Activated CD4-positive, alpha-beta T cell treated with anti-CD3 and anti-CD28 coated beads, Interleukin-2, amount 10 ng/mL, durations not matched to agents 24 days and 14 days (primary cell): Measurements from ENCODE around the gene PLXDC1. TPM values are rescaled to one million over a fixed set of nuclear protein-coding genes. Genes with fewer than 3 reads are reported as not detected.
A peak's percentile ranks its signal among the peaks of the same experiment; 100 is the strongest.
"Not testable (repeated sequence)": the region's sequence is repeated elsewhere in the genome, so short reads cannot be mapped to it uniquely, and the experiment has no call there.

ENCODE experiments used
- DNase-seq: peaks from one replicate; pipeline ENCODE4 v3.0.0; 2022
- H3K27ac Mint-ChIP-seq: one replicate; pipeline ENCODE4 v1.8.0; 2022; ENCODE audit warnings: mild to moderate bottlenecking, mixed read lengths
- H3K27me3 Mint-ChIP-seq: one replicate; pipeline ENCODE4 v1.8.0; 2022; ENCODE audit warnings: mixed read lengths
- H3K36me3 Mint-ChIP-seq: one replicate; pipeline ENCODE4 v1.8.0; 2022; ENCODE audit warnings: low read depth, mild to moderate bottlenecking, mixed read lengths
- H3K4me1 Mint-ChIP-seq: one replicate; pipeline ENCODE4 v1.8.0; 2021; ENCODE audit warnings: mixed read lengths
- H3K4me3 Mint-ChIP-seq: one replicate; pipeline ENCODE4 v1.8.0; 2022; ENCODE audit warnings: mild to moderate bottlenecking, moderate library complexity, mixed read lengths
- H3K9me3 Mint-ChIP-seq: one replicate; pipeline ENCODE4 v1.8.0; 2021; ENCODE audit warnings: mixed read lengths
- intact Hi-C: fragments of 100-400 bp; cut with micrococcal nuclease; formaldehyde crosslinking; loops from one replicate; pipeline ENCODE4 v1.15.1; 2023
- total RNA-seq: library from RNA; stranded (reverse); gene quantifications from 2 replicates; pipeline ENCODE4 v1.2.3, GENCODE V29; 2022

PLXDC1 gene
- total RNA-seq, 1 donor from 2014 or later, result 0.16 TPM

DNA sequence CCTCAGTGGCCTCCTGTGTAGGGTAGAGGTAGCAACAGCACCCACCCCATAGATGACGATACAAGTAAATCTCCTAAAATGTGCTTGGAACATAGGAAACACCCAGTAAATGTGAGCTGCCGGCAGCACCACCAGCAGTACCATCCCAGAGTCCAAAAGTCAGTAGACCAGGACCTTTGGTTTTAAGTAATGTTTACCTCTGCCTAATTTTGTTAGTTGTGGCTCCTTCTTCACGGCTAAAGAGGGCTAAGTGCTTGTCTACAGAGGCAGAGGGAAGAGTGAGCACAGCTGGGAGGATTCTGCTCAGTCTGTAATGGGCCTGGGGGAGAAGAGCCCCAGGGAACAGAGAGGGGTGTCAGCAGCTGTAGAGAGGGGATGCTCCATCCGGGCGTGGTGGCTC lies 92.9 kb downstream of the PLXDC1 start:
- H3K4me1 Mint-ChIP-seq, result peaks cover 25% of the 10 kb centered on the region
- H3K4me3 Mint-ChIP-seq, result no peak overlapping the region
- no peak for DNase-seq
- no peak overlapping the region for H3K27ac Mint-ChIP-seq
- no peaks in the 10 kb centered on the region for H3K36me3 Mint-ChIP-seq
- intact Hi-C loops, result no loop called here
- H3K27me3 Mint-ChIP-seq, result peaks cover 8% of the 10 kb centered on the region
- no peaks in the 10 kb centered on the region for H3K9me3 Mint-ChIP-seq

GRCh38 chr17:39057701-39058206 lies 93.7 kb downstream of the PLXDC1 start:
- no peak for DNase-seq
- peaks cover 11% of the 10 kb centered on the region for H3K27me3 Mint-ChIP-seq
- H3K4me3 Mint-ChIP-seq, result peak overlapping the region; percentile 80
- intact Hi-C loops, result loop anchor here (2.0 kb wide), 1 partner anchor 95 kb away; no protein-coding TSS in a partner anchor
- peak overlapping the region; percentile 53 for H3K27ac Mint-ChIP-seq
- H3K36me3 Mint-ChIP-seq, result no peaks in the 10 kb centered on the region
- H3K9me3 Mint-ChIP-seq, result no peaks in the 10 kb centered on the region
- H3K4me1 Mint-ChIP-seq, result peaks cover 18% of the 10 kb centered on the region

- no peaks in the 10 kb centered on the region for H3K36me3 Mint-ChIP-seq
- H3K4me3 Mint-ChIP-seq, result no peak overlapping the region
Measured at GRCh38 chr17:39054111-39054645, 97.3 kb downstream of the PLXDC1 start.

DNA sequence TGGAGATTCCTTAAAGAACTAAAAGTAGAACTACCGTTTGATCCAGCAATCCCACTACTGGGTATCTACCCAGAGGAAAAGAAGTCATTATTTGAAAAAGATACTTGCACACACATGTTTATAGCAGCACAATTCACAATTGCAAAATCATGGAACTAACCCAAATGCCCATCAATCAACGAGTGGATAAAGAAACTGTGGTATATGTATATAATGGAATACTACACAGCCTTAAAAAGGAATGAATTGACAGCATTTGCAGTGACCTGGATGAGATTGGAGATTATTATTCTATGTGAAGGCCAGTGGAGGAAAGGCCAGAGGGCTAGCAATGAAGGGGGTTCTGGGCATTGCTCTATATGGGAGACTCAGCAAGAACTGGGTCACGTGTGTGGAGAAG lies 99.0 kb downstream of the PLXDC1 start:
- H3K36me3 Mint-ChIP-seq, DNase-seq, H3K4me3 Mint-ChIP-seq, H3K27ac Mint-ChIP-seq, H3K4me1 Mint-ChIP-seq, intact Hi-C loops: not testable (repeated sequence)
- H3K27me3 Mint-ChIP-seq, result peaks cover 19% of the 10 kb centered on the region
- peaks cover 13% of the 10 kb centered on the region for H3K9me3 Mint-ChIP-seq

More at GRCh38 chr17:39054111-39054645, 97.3 kb downstream of the PLXDC1 start:
- DNase-seq, result no peak
- Mint-ChIP-seq H3K27ac (no peak overlapping the region), H3K4me1 (peaks cover 17% of the 10 kb centered on the region), H3K27me3 (peaks cover 19% of the 10 kb centered on the region), H3K9me3 (peaks cover 9% of the 10 kb centered on the region)
- intact Hi-C loops, result no loop called here

DNA sequence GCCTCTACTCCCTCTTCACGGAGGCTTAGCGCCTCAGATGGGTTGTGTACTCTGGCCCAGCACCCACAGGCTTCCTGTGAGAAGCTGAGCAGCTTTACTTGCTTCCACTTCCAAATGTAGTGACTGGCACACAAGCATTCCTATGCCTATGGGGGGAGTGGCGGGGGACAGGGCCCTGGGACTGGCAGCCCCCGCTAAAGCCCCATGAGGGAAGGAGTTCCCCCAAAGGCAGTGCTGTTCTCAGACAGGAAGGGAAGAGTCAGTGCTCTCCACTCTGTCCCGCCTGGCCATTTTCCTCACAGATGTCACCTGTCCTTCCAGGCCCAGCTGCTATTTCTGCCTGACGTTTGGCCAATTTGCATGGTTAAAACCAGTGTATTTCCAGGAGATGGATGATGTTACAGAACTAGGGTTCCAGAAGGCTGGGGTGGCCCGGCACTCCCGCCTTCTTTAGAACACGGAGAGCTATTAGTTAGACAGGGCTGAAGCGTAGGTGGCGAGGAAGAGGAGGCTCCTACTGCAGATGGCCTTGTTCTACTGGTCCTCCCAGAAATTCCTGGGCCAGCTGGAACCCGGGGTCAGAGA lies 100.3 kb downstream of the PLXDC1 start:
- Mint-ChIP-seq H3K4me3 (no peak overlapping the region), H3K27ac (no peak overlapping the region), H3K36me3 (peaks cover 13% of the 10 kb centered on the region), H3K27me3 (peaks cover 19% of the 10 kb centered on the region), H3K4me1 (no peaks in the 10 kb centered on the region), H3K9me3 (peaks cover 17% of the 10 kb centered on the region)
- no peak for DNase-seq
- intact Hi-C loops, result no loop called here

- Mint-ChIP-seq H3K9me3 (peaks cover 17% of the 10 kb centered on the region), H3K4me3 (no peak overlapping the region)
Measured at GRCh38 chr17:39045948-39046679, 105.3 kb downstream of the PLXDC1 start.

DNA sequence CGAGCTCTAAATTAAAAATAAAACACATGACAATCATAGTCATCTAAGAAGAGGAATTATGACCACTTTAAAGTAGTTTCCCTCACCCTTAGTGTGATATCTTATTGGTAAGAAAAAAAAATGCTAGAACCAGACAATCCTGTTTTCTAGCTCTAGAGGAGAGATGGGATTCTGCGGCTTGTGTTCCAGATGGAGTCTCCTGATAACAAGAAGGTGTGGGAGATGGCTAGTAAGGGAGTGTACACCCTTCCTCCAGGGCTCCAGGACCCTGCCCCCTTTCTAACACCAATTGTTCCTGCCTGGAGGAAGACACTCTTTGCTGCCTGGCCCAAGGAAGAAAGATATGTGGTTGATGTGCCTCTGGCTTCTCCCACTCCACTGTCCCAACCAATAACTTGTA lies 115.4 kb downstream of the PLXDC1 start:
- no peaks in the 10 kb centered on the region for H3K36me3 Mint-ChIP-seq
- H3K9me3 Mint-ChIP-seq, result no peaks in the 10 kb centered on the region
- no peaks in the 10 kb centered on the region for H3K4me1 Mint-ChIP-seq
- peaks cover 32% of the 10 kb centered on the region for H3K27me3 Mint-ChIP-seq
- intact Hi-C loops, result no loop called here
- no peak for DNase-seq
- H3K27ac Mint-ChIP-seq, result no peak overlapping the region
- no peak overlapping the region for H3K4me3 Mint-ChIP-seq

More at GRCh38 chr17:39045948-39046679, 105.3 kb downstream of the PLXDC1 start:
- Mint-ChIP-seq H3K36me3 (peaks cover 22% of the 10 kb centered on the region), H3K4me1 (no peaks in the 10 kb centered on the region), H3K27ac (peak overlapping the region; percentile 51), H3K27me3 (peaks cover 9% of the 10 kb centered on the region)
- intact Hi-C loops, result no loop called here
- DNase-seq, result no peak

DNA sequence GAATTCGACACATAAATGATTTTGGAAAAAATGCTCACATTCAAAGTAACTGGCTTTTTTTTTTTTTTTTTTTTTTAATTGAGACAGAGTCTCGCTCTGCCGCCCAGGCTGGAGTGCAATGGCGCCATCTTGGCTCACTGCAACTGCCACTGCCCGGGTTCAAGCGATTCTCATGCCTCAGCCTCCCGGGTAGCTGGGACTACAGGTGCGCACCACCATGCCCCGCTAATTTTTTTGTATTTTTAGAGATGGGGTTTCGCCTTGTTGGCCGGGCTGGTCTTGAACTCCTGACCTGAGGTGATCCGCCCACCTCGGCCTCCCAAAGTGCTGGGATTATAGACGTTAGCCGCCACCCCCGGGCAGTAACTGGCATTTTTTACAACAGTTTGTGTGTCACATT lies 115.9 kb downstream of the PLXDC1 start:
- H3K27ac Mint-ChIP-seq, H3K36me3 Mint-ChIP-seq, H3K4me3 Mint-ChIP-seq, intact Hi-C loops, H3K4me1 Mint-ChIP-seq, H3K9me3 Mint-ChIP-seq, DNase-seq: not testable (repeated sequence)
- H3K27me3 Mint-ChIP-seq, result peaks cover 31% of the 10 kb centered on the region

DNA sequence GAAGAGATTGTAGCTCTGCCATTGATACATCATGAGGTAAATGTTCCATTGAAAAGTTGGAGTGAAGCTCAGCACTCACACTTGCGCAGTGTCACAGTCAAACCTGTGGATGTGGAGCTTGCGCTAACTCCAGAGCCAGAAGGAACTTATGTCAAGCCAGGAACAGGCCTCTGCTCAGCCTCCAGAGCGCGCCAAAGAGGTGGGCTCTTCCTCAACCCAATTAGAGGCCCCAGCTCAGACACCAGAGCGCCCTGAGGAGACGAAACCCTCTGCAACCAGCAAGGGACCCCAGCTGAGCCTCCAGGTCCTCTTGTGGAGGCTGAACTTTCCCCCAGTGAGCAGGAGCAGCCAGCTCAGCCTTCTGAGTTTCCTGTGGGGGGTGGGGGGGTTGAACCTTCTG lies 122.7 kb downstream of the PLXDC1 start:
- peaks cover 29% of the 10 kb centered on the region for H3K27me3 Mint-ChIP-seq
- H3K9me3 Mint-ChIP-seq, result no peaks in the 10 kb centered on the region
- no peaks in the 10 kb centered on the region for H3K36me3 Mint-ChIP-seq
- intact Hi-C loops, result no loop called here
- H3K4me1 Mint-ChIP-seq, result peaks cover 2% of the 10 kb centered on the region
- no peak overlapping the region for H3K4me3 Mint-ChIP-seq
- no peak overlapping the region for H3K27ac Mint-ChIP-seq
- no peak for DNase-seq

DNA sequence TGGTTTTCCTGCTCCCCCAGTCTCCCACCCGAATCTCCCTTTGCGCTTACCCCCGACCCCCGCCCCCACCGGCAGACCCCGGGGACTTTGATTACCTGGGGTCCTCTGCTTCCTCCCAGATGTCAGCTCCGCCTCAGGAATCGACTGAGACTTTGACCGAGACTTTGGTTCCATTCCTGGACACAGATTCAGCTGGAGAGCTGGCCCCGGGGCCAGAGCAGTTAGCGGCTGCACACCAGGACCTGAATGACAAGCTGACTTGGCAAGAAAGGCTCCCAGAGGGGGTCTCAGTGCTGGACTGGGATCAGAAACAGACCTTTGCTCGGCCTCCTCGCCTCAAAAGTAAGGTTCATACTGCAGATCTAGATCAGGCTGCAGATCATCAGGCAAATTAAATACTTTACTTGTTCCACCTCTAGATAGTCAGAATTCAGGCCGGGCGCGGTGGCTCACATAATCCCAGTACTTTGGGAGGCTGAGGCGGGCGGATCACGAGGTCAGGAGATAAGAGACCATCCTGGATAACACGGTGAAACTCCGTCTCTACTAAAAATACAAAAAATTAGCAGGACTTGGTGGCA lies 123.9 kb downstream of the PLXDC1 start:
- Mint-ChIP-seq H3K36me3 (no peaks in the 10 kb centered on the region), H3K27me3 (peaks cover 23% of the 10 kb centered on the region), H3K4me3 (no peak overlapping the region), H3K4me1 (peaks cover 2% of the 10 kb centered on the region), H3K27ac (no peak overlapping the region), H3K9me3 (no peaks in the 10 kb centered on the region)
- DNase-seq, result no peak
- intact Hi-C loops, result no loop called here

DNA sequence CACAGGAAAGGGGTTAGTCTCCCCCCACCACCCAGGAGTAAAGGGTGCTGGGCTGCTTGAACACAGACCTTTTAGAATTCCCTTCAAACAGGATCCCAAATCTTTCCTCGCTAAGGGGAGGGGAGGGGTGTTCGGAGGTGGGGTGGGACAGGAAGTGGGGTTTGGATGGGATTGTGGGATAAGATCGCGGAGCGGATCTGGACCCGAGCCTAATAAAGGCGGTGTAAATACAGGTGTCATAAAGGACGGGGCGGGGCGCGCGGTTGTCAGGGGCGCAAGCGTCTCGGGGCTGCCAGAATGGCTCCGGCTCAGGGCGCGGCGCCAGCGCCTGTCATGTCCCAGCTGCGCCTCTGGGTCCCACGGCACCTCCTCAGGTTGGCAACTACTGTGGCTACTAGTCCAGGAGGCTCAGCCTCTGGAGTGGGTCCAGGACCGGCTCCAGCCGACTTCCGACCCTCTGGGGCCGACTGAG lies 124.4 kb downstream of the PLXDC1 start:
- H3K4me1 Mint-ChIP-seq, result peaks cover 2% of the 10 kb centered on the region
- peaks cover 22% of the 10 kb centered on the region for H3K27me3 Mint-ChIP-seq
- DNase-seq, result peak; percentile 62
- no peaks in the 10 kb centered on the region for H3K9me3 Mint-ChIP-seq
- no peak overlapping the region for H3K4me3 Mint-ChIP-seq
- no peak overlapping the region for H3K27ac Mint-ChIP-seq
- intact Hi-C loops, result no loop called here
- H3K36me3 Mint-ChIP-seq, result no peaks in the 10 kb centered on the region

GRCh38 chr17:39026346-39026745 lies 125.1 kb downstream of the PLXDC1 start:
- H3K4me1 Mint-ChIP-seq, H3K9me3 Mint-ChIP-seq, intact Hi-C loops, H3K27ac Mint-ChIP-seq, DNase-seq, H3K4me3 Mint-ChIP-seq, H3K36me3 Mint-ChIP-seq: not testable (repeated sequence)
- peaks cover 22% of the 10 kb centered on the region for H3K27me3 Mint-ChIP-seq

DNA sequence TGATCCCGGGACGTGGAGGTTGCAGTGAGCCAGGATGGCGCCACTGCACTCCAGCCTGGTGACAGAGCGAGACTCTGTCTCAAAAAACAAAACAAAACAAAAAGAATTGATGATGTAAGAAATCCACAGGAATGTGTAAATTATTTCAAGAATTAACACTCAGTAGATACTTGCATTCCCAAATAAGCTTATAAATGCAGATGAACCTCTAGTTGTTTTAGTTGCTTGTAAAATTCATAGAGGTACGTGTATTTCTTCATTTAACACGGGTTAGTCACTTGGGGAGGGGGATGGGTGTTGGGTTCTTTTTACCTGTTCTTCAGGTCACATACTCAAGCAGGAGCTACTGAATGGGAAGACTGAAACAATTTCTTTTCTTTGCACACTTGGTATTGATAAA lies 128.5 kb downstream of the PLXDC1 start:
- Mint-ChIP-seq H3K4me3 (no peak overlapping the region), H3K27me3 (peaks cover 26% of the 10 kb centered on the region), H3K9me3 (no peaks in the 10 kb centered on the region), H3K4me1 (peaks cover 12% of the 10 kb centered on the region), H3K27ac (no peak overlapping the region), H3K36me3 (no peaks in the 10 kb centered on the region)
- no peak for DNase-seq
- intact Hi-C loops, result no loop called here

GRCh38 chr17:39020037-39020436 lies 131.4 kb downstream of the PLXDC1 start:
- H3K27me3 Mint-ChIP-seq, H3K9me3 Mint-ChIP-seq, DNase-seq, H3K4me3 Mint-ChIP-seq, H3K36me3 Mint-ChIP-seq, intact Hi-C loops, H3K27ac Mint-ChIP-seq: not testable (repeated sequence)
- peaks cover 25% of the 10 kb centered on the region for H3K4me1 Mint-ChIP-seq
